ENCODE data around the gene BANF2.

DNA sequence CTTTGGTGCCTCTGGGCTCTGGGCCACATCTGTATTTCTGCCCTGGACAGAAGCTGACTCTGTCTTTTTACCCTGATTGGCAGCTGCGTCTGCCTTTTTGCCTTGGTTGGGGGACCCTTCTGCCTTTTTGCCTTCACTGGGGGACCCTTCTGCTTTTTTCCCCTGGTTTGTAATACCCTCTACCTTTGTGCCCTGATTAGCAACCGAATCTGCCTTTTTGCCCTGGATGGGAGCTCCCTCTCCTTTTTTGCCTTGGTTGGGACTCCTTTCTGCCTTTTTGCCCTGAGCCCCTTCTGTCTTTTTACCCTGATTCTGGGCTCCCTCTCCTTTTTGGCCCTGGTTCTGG is 41.1 kb upstream of the BANF2 start:
- TF ChIP-seq EZH2phosphoT487 (IDR thresholded peaks at IDR 0.05; ENCODE audit: insufficient read depth, low read depth) = no peak
- TF ChIP-seq EZH2 (IDR thresholded peaks at IDR 0.05; ENCODE audit: insufficient read depth, poor library complexity, severe bottlenecking) = no peak

All from GM23248 (cell line).